HG03108 (cell line): ENCODE results near the gene GALNT9.
"Not testable (repeated sequence)": the region's sequence is repeated elsewhere in the genome, so short reads cannot be mapped to it uniquely, and the experiment has no call there.

Source experiments
- ATAC-seq: cut with Tn5 transposase; IDR thresholded peaks from one replicate; pipeline ENCODE4 v1.9.1; 2021; ENCODE audit warnings: moderate library complexity; ENCODE audit not compliant: unreplicated experiment

GALNT9 gene

DNA sequence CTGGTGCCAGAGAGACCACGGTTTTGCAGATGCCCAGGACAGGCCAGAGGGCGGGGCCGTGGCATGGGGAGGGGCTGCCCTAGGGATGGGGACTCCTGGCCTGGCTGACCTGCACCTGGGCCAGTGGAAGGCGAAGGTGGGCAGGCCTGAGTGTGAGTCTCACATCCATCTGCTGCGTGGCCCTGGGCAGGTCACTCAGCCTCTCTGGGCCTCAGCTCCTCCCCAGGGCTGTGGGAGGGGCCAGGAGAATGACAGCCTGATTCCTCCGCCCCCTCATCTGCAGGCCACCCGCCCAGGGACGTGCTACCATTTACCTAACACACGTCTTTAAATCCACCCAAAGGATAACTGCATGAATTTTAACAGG lies 90.9 kb downstream of the GALNT9 start:
- ATAC-seq: no peak

DNA sequence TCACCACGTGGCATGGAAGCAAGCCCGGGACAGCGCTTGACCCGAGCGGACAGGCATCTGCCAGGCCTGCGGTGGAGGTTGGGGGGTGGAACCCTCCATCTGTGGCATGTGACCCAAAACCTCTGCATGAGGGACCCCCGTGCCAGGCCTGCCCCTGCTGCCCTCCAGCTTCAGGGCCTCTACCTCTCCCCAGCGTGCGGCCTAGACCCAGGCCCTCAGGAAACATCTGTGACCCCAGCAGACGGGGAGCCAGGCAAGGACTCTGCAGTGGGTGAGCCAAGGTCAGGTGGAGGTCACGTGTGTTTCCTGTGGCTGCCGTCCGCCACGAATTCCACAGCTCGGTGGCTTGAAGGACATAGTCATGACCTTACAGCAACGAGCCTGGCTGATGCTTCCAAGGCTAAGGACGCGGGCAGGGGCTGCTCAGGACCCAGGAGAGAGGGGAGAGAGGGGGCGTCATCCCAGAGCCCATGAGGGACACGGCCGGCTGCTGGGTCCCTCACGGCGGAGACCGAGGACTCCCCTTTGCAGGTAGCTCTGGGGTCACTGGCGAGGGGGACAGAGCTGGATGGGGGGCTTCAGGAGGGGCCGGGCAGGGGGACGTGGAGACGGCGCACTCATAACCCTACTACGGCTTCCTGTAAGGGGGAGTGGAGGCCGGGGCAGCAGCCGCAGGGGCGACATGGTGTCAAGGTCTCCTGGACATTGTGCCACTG lies 91.5 kb downstream of the GALNT9 start:
- ATAC-seq: no peak

DNA sequence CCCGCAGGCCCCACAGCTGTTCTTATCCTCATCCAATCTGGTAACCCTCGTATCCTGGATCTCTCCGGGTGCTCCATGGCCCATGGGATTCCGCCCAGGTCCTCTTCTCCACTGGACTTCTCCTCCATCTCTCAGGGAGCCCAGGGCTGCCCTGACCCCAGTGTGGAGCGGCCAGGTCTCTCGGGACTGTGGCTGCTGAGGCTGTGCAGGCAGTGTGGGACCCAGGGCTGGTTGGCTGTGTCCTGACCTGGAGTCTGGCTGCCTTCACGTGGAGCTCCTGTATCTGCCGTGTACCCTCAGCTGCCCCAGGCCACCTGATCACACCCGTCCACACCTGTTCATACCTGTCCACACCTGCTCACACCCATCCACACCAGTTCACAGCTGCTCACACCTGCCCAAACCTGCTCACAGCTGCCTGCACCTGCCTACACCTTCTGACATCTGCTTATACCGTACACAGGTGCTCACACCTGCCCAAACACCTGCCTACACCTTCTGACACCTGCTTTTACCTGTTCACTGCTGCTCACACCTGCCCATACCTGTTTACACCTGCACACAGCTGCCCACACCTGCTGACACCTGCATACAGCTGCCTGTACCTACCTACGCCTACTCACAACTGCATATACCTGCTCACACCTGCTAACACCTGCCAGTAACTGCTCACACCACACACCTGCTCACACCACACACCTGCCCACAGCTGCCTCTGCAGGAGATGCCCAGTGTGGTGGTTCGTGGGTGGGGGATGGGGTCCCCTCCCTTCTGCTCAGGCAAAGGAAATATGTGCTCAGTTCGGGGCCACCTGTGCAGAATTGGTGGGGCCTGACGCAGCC lies 92.2 kb downstream of the GALNT9 start:
- no peak for ATAC-seq

DNA sequence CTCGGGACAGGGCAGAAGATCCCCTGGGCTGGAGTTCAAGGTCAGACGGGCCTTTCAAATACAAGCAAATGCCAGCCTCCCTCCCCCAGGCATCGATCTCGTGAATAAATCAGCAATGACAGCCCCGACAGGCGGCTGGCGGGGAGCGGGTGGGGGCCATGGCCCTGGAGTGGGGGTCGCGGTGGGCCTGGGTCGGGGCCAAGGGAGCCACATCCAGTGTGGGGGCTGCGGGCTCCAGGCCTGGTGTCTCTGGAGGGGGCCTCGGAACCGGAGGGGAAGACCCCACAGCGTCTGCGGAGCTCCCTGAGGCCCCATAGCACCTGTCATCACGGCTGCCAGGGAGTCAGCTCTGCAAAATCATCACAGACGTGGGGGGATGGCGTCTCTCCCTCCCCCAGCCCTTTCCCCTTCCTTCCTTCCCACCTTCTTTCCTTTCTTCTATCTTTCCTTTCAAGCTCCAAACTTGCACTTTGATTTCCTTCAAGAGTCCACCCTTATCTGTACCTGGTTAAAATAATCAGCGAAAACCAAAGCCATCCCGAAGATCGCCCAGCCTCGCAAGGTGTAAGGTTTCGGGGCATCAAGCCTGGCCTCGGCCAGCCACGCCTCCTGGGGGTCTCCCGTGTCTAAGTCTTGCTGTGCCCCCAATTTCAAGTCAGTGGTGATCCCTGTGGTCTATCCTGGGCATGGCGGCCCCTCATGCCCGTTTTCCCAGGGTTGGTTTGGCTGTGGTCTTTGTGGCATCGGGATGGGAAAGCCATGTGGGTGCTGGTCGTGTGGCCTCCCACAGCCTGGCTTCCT lies 93.1 kb downstream of the GALNT9 start:
- ATAC-seq: no peak

DNA sequence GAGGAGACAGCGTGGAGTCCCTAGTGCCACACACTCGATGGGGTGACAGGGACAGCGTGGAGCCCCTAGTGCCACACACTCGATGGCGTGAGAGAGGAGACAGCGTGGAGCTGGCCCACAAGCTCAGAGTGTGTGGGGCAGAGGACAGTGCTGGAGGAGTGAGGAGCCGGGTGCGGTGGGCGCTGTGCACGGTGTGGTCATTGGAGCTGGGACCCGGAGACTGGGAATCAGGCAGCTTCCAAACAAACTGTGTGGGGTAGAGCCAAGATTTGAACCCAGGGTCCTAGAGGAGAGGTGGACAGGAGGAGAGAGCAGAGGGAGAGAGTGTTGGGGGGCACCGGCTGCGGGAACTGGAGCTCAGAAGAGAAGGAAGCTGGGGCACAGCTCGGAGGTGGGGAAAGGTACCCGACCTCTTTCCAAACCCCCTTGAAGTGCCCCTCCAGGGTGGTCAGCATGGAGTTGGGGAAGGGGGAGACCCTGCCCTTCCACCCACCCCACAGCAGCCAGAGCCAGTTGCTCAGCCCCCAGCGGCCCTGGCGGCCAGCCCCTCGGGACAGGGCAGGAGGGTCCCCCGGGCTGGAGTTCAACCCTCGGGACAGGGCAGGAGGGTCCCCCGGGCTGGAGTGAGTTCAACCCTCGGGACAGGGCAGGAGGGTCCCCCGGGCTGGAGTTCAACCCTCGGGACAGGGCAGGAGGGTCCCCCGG lies 94.1 kb downstream of the GALNT9 start:
- no peak for ATAC-seq

DNA sequence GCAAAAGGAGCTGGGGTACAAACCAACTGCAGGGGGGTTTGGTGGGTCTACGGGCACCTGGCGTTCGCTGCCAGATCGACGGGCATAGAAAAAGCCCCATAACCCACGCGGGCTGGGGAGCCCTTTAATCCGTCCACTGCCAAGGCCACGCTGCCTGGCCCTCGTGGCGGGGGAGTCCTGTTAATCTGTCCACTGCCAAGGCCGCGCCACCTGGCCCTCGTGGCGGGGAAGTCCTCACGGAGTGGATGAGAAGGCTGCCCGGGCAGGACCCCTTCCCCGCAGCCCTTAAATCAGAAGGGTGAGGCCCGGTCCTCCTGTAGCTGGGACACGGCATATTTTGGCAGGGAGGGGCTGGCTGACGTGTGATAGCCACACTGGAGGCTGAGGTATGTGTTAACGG lies 99.0 kb downstream of the GALNT9 start:
- no peak for ATAC-seq

DNA sequence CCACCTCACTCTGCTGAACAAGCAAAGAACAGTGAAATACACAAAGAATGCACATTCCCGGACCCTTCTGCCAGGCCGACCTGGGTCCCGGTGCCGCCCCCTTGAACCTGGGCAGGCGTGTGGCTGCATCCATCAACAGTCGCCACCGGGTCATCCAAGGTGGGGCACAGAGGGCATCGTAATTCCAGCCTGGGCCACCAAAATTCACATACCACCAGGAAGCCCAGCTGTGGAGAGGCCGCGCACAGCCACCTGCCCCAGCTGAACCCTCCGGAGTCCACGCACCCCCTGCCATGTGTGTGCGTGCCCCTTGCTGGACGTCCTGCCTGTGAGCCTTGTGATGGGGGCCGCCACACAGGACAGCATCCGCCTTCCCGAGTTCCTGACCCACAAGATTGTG lies 99.5 kb downstream of the GALNT9 start:
- no peak for ATAC-seq

DNA sequence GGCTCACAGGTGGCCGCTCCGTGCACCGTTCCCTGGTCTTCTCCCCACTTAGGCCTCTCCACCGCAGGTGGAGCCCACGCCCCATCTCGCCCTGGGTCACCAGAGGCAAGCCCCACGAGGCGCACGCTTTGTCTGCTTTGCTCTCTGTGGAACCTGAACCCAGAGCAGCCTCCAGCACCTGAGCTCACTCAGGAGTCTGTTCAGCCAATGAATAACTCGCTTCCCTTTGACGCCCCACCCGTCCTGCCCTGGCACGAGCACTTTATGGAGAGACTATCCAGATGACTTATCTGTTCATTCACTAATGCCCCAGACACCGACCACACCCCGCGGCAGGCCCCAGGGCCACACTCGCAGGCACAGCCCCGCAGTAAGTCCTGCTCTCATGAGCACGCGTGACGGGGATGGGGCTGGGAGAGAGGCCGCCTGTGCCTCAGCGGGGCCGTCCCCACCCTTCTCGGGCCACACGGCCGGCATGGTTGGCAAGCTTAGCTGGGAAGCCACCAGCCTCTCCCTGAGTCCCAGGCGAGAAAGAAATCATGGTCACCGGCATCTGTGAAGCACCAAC lies 100.1 kb downstream of the GALNT9 start:
- ATAC-seq: no peak

DNA sequence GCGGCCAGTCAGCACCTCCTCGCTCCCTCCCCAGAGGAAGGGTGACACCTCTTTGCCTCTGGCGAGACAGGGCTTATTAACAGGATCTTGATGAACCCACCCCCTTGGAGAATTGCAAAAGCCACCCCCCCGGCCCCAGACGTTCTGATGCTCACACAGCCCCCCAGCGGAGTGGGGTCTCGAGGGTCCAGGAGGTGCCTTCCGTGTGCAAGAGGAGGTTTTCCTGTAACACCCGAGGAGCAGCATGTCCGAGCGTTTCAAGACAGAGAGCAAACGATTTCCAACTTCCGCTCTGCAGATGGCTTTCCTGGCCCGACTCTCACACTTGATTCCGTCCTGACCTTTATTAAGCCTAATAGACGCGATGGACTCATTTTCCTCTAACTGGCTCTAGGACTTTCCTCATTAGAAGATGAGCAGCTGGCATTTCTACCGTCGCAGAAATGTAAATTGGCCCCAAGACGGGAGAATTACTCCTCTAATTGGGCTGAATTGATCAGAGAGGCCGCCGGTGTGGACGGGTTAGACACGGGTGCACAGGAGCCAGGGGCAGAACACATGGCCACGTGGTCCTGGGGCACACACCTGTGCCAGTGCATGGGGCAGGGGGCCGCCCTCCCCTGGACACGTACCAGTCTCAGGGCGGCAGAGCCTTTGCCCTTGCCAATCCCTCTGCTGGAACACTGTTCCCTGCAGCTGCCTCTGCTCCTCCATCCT lies 100.8 kb downstream of the GALNT9 start:
- no peak for ATAC-seq

DNA sequence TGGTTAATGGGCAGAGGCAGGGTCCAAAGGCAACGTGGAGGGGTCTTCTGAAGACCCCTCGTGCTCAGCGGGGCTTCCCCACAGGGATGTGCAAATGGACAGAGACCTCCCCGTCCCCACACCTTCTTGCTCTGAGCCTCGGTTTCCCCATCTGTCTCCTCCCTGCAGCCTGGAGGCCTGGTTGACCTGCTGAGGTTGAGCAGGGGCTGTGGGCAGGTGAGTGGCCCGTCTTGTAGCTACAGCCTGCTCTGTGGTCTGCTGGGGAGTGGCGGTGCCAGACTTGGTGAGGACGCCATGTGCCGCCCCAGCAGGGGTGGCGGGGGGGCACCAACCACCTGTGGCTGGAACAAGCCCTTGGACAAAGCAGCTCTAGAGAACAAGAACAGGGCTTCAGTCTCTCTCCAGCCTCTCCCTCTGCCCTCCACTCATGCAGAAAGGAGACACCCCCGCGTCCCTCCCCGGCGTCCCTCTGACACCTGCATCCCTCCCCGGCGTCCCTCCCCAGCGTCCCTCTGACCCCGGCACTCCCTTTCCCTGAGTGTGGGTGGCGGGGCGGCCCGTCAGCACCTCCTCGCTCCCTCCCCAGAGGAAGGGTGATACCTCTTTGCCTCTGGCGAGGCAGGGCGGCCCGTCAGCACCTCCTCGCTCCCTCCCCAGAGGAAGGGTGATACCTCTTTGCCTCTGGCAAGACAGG lies 101.5 kb downstream of the GALNT9 start:
- ATAC-seq: no peak

DNA sequence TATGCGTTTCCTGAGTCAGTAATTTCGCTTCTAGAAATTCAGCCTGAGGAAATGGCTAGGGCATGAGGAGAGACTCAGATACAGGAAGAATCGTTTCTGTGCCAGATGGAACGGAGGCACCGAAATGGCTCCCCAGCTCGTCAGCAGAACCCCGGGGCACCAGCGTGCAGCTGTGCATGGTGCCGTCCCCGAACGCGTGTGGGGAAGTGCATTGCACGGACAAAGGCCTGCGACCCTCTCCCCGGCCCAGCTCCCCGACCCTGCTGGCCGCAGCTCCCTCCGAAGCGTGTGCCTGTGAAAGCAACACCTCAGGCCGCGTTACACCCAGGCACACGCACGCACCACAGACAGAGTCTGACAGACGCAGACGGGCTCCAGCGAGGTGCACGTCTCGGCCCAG lies 102.3 kb downstream of the GALNT9 start:
- ATAC-seq: no peak

DNA sequence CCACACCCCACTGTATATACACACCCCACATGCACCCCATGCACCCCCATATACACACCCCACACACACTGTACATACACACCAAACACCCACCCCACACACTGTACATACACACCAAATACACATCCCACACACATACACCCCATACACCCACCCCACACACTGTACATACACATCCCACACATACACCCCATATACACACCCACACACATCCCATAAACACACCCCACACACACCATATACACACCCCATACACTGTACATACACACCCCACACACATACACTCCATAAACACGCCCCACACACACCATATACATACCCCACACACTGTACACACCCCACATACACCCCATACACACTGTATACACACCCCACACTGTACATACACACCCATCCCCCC lies 102.8 kb downstream of the GALNT9 start:
- no peak for ATAC-seq

DNA sequence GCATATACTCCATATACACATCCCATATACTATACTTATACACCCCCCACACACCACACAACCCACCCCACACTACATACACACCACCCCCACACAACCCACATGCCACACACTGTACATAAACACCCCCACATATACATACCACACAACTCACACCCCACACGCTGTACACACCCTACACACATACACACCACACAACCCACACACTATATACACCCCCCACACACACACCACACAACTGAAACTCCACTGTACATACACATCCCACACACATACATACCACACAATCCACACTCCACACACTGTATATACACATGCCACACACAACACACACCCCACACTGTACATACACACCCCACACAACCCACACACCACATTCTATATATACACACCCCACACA lies 104.2 kb downstream of the GALNT9 start:
- ATAC-seq: no peak

DNA sequence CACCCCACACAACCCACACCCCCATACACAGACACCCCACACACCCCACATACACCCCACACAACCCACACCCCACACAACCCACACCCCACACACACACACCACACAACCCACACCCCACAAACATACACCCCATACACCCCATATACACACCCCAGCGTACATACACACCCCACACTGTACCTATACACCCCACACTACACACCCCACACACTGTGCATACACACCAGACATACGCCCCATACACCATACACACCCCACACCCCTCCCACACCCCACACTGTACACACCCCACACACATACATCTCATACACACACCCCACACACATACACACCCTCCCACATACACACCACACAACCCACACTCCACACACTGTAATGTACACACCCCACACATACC lies 104.9 kb downstream of the GALNT9 start:
- ATAC-seq: no peak

DNA sequence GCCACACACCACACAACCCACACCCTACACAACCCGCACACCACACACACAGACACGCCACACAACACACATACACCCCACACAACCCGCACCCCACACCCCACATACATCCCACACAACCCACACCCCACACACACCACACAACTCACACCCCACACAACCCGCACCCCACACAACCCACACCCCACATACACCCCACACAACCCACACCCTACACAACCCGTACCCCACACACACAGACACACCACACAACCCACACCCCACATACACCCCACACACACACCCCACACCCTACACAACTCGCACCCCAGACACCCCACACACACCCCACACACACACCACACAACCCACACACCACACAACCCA lies 106.6 kb downstream of the GALNT9 start:
- no peak for ATAC-seq

DNA sequence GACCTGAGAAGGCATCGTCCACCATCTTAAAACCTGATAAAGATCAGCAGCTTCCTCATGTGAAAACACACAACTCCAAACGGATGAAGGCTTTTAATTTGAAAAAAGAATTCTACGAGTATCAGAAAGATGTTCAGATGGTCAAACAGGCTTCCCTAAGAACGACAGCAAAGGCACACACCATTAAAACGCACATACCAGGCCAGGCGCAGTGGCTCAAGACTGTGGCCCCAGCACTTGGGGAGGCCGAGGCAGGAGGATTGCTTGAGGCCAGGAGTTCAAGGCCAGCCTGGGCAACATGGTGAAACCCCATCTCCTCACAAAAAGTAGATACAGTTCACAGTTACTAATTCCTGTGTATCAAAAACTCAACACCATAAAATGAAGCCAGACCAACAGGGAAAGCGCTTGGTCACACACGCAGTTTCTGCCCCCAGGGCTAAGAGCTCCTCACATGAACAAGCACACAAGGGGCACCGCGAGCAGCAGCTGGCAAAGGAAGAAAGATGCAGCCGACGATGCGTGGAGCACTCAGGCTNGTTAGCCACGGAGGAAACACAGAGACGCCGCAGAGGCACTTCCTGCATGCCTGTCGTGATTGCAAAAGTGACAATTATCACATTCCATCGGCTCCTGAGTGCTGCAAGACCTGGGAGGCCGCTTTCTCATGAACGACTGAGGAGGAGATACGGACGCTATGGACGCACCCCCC lies 107.1 kb downstream of the GALNT9 start:
- no peak for ATAC-seq

DNA sequence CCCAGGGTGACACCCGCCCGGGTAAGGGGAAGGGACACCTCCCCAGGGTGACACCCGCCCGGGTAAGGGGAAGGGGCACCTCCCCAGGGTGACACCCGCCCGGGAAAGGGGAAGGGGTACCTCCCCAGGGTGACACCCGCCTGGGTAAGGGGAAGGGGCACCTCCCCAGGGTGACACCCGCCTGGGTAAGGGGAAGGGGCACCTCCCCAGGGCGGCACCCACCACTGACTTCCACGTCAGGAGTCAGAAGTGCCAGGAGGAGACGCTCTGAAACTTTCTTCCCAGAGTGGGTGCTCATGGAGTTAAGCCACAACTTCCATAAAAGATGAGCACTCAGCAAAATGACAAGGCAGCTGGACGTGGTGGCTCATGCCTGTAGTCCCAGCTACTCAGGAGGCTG lies 109.6 kb downstream of the GALNT9 start:
- not testable (repeated sequence) for ATAC-seq

DNA sequence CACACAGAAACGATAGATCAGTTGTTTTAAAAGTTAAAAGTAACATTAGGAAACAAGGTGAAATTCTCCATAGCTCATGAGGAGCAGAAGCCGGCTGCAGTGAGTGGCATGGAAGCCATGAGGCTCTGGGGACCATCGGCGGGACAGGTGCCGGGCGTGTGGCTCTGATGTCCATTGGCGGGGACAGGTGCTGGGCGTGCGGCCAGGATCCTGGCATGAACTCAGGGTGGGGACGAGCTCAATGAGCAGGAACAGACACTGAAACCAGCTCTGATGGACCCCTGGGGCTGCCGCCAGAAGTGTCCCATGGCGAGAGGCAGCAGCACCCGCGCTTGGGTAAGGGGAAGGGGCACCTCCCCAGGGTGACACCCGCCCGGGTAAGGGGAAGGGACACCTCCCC lies 110.1 kb downstream of the GALNT9 start:
- no peak for ATAC-seq

DNA sequence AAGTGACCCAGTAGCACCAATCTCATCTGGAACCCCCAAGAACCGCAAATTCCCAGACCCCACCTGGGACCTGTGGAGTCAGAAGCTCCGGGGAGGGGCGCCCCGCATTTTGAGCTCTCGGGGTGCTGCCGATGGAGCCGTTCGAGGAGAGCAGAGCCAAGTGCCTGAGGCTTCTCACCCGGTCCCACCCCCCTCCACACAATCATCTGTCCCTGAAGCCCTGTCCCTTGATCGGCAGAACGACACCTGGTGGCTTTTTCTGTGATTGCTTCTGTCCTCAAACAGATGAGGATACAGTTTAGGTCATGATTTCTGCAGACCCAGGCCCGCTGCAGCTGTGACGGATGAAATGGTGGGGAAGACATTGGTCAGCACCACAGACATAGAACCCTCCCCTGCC lies 110.5 kb downstream of the GALNT9 start:
- no peak for ATAC-seq
